GM21360 (cell line): ENCODE measurements around the gene FYN.
"Not testable (repeated sequence)": the region's sequence is repeated elsewhere in the genome, so short reads cannot be mapped to it uniquely, and the experiment has no call there.

Experiments used
- ATAC-seq: cut with Tn5 transposase; IDR thresholded peaks from one replicate; pipeline ENCODE4 v1.9.1; 2021; ENCODE audit warnings: mild to moderate bottlenecking, moderate library complexity; ENCODE audit not compliant: unreplicated experiment

Gene FYN

DNA sequence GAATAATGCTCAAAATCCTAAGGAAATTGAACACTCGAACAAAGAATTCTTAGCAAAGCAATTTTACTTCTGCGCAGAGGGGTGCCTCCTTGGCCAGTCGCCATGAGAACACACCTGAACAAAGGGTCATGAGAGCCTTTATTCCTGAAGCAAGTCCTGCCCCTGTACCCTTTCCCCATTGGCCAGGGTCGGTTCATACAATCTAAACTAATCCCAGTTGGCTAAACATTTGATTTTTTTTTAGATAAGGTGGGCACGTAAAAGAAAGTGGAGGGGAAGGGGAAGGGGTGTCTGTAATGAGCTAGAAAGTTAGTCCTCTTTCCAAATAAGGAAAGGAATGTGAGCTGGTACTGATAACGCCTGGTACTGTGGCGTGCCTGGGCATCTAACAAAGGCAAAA lies 37.9 kb downstream of the FYN start:
- not testable (repeated sequence) for ATAC-seq

- ATAC-seq: no peak
These were observed 38.9 kb downstream of the FYN start for GRCh38 chr6:111834356-111834755.

DNA sequence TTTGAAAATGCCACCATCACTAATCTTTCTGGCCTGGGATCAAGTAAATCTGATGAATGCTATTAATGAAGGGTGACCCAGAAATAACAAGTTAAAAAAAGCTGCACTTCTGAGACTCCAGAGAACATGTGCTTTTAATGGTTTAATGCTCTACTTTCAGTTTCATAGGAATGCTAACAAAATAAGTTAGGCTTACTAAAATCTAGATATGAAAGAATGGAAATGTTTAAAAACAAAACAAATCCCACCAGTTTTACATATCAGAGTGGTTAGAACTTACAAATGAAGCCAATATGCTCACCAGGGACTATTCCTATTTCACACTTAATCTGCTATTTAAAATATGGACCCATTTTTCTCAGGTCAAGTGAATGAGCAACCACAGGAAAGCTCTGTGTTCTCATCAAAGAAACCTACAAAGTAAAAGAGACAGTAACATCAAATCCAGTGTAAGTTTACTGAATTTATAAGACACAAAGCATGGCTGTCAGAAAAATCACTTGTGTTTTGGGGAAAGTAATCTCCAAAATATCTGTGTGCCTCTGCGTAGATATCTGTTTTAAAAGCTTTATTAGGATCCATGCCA lies 40.3 kb downstream of the FYN start:
- no peak for ATAC-seq

DNA sequence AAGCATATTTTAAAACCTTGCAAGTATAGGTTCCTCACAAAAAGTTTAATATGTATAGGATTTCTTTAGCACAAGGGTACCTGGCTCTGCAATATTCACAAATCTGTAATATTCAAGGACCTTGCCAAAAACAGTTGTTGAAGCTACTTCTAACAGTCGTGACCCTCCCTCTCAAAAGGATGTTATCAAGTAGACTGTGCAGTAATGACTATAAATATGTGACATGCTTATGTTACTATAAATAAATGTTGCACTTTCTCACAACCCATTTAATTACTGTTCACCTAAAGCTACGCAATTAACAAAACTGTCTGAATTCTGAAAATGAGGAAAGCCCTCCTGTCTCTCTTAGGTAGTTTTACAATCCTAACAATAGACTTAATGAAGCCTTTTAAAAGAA lies 41.8 kb downstream of the FYN start:
- ATAC-seq: no peak

GRCh38 chr6:111829998-111830397 lies 43.3 kb downstream of the FYN start:
- no peak for ATAC-seq

DNA sequence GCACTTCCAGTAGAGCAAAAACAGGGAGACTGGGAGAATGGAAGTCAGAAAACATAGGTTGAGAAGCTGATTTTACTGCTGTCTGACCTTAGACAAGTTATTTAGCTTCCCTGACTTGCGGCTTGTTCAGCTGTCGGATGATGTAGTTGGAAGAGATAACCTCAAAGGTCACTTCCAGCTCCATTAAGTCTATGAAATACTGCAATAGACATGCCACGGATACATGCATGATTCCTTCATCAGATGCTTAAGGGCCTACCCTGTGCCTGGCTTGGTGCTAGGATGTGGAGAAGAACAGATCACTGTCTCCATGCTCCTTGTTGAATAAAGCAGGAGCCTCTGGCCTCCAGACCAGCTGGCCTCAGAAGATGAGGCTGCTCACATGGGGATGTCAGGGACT lies 43.7 kb downstream of the FYN start:
- ATAC-seq: no peak

GRCh38 chr6:111828809-111829208 lies 44.4 kb downstream of the FYN start:
- ATAC-seq: no peak

DNA sequence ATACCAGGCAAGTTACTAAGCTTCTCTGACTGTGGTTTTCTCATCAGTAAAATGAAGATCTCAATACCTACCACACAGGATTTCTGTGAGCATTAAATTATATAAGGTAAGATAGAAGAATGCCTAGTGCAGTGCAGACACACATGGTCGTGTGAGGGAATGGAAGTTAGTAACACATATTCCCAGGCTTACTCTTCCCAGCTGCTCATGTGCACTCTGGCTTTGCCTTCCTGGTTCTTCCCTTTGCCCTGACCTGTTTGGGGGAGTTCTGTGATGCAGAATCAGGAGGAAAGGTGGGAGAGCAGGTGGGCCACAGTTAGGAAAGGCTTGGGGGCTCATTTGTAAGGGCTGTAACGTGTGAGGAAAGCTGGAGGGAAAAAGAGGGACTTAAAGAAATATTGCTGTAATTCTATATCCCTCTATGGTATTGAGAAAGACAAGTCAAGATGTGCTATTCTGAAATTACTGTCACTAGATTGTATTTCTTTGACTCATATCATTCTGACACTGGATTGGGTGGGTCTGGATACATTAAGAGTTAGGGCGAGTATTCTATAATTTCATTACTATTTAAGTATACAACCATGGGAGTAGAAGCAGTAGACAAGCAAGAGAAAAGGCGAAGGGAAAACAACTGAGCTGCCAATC lies 47.7 kb downstream of the FYN start:
- ATAC-seq: no peak

GRCh38 chr6:111824608-111825337 lies 48.5 kb downstream of the FYN start:
- ATAC-seq: no peak

DNA sequence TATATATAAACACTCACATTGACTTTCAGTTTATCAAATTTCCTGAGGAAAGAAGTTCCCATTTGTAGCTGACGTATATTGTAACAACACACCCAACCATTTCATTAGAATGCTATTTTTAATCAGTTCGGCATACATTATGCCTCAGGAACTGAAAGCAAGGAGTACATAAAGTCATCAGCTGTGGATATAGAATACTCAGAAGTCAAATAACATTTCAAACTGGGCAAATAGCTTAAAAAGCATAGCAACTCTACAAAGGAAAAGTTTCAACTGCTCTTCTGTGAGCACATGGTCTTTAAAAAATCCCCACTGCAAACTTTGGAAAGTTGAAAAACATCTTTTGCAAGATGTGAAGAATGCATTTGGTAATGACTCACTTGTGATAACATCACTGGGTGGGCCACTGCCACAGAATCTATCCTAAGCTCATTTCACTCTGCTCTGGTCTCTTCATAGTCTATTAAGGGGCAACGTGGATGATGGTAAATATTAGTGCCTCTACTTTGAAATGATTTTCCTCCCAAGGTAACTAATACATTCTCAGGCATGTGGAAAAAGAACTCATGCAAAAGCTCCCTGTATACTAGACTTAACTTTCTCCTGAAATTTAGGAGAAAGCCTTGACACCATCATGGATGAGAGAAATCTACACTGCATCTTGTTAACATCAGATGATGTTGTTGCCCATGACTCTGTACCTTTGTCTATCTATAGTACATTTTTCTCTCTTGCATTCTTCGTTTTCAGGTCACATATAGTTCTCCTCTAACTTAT lies 49.2 kb downstream of the FYN start:
- no peak for ATAC-seq

DNA sequence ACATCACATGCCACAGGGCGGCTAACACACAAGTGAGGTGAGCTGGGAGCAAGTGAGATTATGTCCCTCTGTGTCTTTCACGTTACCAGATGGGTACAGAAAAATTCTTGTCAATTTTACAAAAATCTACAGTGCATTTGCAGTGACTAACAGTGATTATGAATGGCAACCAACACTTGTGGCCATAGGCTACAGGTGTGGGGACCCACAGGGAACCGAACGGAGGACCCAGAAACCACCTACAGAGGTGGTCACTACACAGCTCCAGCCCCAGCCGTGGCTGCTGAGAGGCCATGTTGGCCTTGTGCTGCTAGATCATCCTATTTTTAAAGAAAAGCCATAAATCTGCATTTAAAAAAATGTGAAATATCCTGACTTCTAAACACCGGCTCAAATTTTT lies 50.2 kb downstream of the FYN start:
- no peak for ATAC-seq

DNA sequence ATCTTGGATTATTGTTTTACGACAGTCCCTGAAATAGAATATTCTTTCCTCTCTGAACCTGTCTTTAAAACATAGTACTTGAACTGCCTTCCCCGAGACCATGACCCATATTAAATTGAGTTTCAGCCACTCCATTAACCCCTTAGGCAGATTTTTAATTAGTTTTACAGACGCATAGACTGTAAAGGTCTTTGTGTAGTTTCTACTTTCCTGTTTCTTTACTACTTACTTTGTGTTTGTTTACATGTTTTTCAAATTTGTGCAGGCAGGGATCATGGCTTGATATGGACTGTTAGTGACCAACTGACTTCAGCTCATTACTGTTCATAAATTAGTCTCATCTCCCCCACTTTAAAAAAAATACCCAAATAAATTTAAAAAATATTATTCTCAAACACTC lies 53.8 kb downstream of the FYN start:
- ATAC-seq: no peak

DNA sequence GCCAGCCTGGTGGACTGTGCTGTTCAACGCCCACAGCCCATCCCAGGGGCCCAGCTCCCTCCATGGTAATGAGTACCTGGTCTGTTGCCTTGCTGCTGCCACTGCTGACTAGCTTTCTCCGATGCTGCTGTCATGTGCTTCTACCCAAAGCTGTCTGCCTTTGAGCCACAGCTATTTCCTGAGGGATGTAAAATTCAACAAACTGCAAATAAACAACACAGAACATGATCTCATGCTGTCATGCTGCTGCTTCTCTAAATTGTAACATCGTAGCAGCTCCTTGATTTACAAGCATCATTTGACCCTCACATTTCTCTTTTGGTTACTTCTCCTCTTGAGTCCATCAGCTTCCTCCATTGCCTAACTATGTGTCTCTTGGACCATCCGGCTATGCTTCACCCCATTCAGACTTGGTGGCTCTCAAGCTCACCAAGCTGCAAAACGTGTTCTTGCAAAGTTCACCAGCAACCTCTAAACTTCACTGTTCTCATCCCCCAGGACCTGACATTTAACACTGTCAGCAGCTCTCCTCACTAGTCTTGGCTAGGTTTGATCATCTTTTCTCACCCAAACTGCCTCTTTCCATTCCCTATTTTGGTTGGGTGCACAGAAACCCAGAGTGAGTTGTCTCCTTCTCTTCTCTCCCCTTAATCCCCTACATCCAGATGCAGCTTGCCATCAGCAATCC lies 54.6 kb downstream of the FYN start:
- no peak for ATAC-seq

GRCh38 chr6:111817451-111818120 lies 55.7 kb downstream of the FYN start:
- no peak for ATAC-seq

- no peak for ATAC-seq
These were observed 59.5 kb downstream of the FYN start for GRCh38 chr6:111813677-111814310.

DNA sequence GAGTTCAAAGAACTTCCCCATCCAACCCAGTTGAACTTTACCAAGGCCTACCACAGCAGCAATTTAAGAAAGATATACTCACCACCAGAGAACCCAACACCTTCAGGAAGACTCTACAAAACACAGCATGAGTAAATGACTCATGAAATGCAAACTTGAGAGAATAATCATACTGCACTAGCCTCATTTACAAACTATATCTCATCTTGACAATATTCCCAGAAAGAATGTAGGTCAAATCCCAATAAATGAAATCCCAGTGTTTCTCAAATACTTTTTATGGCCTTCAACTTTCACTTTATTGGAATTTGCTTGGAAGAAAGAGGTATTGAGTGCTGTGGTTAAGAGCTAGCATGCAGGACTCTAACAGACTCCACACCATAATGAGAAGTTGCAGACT lies 60.0 kb downstream of the FYN start:
- ATAC-seq: no peak

GRCh38 chr6:111812060-111813038 lies 60.9 kb downstream of the FYN start:
- ATAC-seq: no peak

GRCh38 chr6:111810294-111811131 lies 62.7 kb downstream of the FYN start:
- no peak for ATAC-seq
